Psoas muscle (tissue), 8 donors: Measurements from ENCODE around the gene DNAJB8. TPM values are rescaled to one million over a fixed set of nuclear protein-coding genes. Genes with fewer than 3 reads are reported as not detected.

ENCODE experiments used
- ATAC-seq, 4 donors: fragments of 200-7000 bp; cut with Tn5 transposase; one replicate each; pipeline ENCODE4 v1.9.1; 2020; ENCODE audit warnings: moderate library complexity in 3 of 4, mild to moderate bottlenecking in 2 of 4
- DNase-seq, 2 donors: peaks; one replicate each; pipeline ENCODE4 v3.0.0-alpha.2; 2020
- H3K27ac ChIP-seq: fragments of 200-600 bp; one replicate; pipeline ENCODE4 v1.8.0; 2022
- H3K27me3 ChIP-seq, 3 donors: fragments of 200-600 bp in 1 of 3; one replicate each; pipeline versions ENCODE4 v1.6.1 to v1.8.0; 2013 to 2022; ENCODE audit warnings: low read length in 2 of 3, mild to moderate bottlenecking in 2 of 3, moderate library complexity in 1 of 3; ENCODE audit not compliant: insufficient read depth in 3 of 3
- H3K36me3 ChIP-seq, 2 donors: fragments of 200-600 bp in 1 of 2; one replicate each; pipeline versions ENCODE4 v1.6.1 to v1.8.0; 2013 to 2022; ENCODE audit warnings: low read depth in 1 of 2, mild to moderate bottlenecking in 1 of 2, moderate library complexity in 1 of 2; ENCODE audit not compliant: insufficient read depth in 1 of 2
- H3K4me1 ChIP-seq: fragments of 200-600 bp; one replicate; pipeline ENCODE4 v1.8.0; 2022
- H3K4me3 ChIP-seq: fragments of 200-600 bp; one replicate; pipeline ENCODE4 v1.8.0; 2022; ENCODE audit warnings: mild to moderate bottlenecking
- H3K9me3 ChIP-seq: fragments of 200-600 bp; one replicate; pipeline ENCODE4 v1.8.0; 2022
- WGBS, 3 donors: extraction: QIAGEN DNeasy Blood & Tissue Kit; methylation state at CpG; one replicate each; pipeline versions ENCODE4 v1.1.6 to v1.1.7; 2013; 5-methylcytosine and 5-hydroxymethylcytosine counted together
- intact Hi-C, 2 donors: fragments of 100-400 bp; cut with DNase I; formaldehyde crosslinking; loops; one replicate each; pipeline versions ENCODE4 v1.11.0 to v1.14.2; 2022
- polyA plus RNA-seq, 3 donors: library from polyadenylated mRNA; stranded (reverse); fragments of 200-250 nt; gene quantifications; one replicate each; pipeline ENCODE4 v1.2.3, GENCODE V29; 2013
- total RNA-seq, 4 donors: library from RNA; stranded (reverse); fragmentation: NEBNext Ultra II Directional in 2 of 4; extraction: Animal tissue kit (Norgen Biotek cat#: 25700) in 2 of 4; gene quantifications; one replicate each; pipeline versions ENCODE4 v1.2.1 to v1.2.4, GENCODE V29; 2021 to 2023
- TF ChIP-seq, protein P1 (sequence below): fragments of 200-600 bp; IDR thresholded peaks from one replicate; pipeline ENCODE4 v1.8.0; 2022; ENCODE audit warnings: antibody characterized with exemption
- donor health status: healthy with polysubstance abuse.
- donor health status: DM: no; HTN: no; CAD: no; lungs with moderate emphysema.
- donor health status: Bipolar disorder and iron deficiency.
- donor health status: healthy.
- donor health status: DM: yes; HTN: yes; CAD: no.
- donor health status: DM: no; HTN: no; CAD: no.
- donor health status: DM: no; HTN: no; CAD: no.
- donor health status: DM: yes; HTN: yes; CAD: no.

DNAJB8 gene
- total and polyA plus RNA-seq, 7 donors = not detected

DNA sequence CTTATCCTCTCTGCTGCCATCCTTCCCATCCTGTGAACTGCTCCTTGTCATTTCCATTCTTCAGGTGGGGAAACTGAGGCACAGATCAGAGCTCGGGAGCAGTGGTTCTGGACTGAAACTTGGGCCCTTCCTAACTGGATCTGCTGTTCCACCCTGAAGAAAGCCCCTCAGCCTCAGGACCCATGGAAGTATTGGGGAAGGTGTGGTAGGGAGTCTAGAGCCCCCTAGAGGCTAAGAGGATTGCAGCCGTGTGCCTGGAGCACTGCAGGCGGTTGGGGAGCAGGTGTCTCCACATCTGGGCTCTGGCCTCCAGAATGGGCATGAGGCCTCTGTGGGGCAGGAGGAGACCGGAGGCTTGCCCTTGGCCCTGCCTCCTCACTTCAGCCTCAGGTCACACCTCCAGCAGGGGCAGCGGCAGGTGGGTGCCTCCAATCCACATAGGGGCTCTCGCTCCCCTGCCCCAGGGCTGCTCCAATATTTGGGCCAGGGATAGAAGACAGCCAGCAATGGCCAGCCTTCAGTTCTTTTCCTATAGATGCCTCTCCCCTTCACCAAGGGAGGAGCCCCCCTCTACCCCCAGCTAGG lies 28.1 kb downstream of the DNAJB8 start:
- Histone ChIP-seq H3K4me3 (no peak overlapping the region), H3K9me3 (no peaks in the 10 kb centered on the region), H3K4me1 (no peaks in the 10 kb centered on the region), H3K27ac (no peak overlapping the region), H3K36me3 (no peaks in the 10 kb centered on the region), H3K27me3 (peaks cover 0 to 7% (median 5%) of the 10 kb centered on the region in 3 donors)
- intact Hi-C loops = no loop called here
- TF ChIP-seq, protein P1, sequence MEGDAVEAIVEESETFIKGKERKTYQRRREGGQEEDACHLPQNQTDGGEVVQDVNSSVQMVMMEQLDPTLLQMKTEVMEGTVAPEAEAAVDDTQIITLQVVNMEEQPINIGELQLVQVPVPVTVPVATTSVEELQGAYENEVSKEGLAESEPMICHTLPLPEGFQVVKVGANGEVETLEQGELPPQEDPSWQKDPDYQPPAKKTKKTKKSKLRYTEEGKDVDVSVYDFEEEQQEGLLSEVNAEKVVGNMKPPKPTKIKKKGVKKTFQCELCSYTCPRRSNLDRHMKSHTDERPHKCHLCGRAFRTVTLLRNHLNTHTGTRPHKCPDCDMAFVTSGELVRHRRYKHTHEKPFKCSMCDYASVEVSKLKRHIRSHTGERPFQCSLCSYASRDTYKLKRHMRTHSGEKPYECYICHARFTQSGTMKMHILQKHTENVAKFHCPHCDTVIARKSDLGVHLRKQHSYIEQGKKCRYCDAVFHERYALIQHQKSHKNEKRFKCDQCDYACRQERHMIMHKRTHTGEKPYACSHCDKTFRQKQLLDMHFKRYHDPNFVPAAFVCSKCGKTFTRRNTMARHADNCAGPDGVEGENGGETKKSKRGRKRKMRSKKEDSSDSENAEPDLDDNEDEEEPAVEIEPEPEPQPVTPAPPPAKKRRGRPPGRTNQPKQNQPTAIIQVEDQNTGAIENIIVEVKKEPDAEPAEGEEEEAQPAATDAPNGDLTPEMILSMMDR = no peak
- ATAC-seq (peak in 1 of 4 donors; percentile 46), DNase-seq (no peak)
- 66 to 69% (median 67%) methylated on average over 6 of the region's 6 CpGs for WGBS, 3 donors

DNA sequence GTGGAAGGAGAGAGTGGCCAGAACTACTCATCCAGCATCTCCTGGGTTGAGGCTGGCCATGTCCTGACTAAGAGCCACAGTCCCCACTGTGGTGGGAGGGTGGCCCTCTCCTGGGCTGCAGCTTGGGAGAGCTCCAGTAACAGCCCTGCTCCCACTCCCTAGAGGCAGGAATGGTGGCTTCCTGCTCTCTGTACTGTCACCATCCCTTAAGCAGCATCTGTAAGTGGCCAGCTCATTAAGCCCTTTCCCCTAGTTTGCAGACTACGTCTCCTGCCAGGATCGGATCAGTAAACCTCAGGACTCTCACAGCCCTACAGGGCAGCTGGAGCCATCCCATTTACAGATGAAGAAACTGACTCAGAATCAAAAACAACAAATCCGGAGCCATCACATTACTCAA lies 30.5 kb downstream of the DNAJB8 start:
- no peak overlapping the region for H3K27ac ChIP-seq

DNA sequence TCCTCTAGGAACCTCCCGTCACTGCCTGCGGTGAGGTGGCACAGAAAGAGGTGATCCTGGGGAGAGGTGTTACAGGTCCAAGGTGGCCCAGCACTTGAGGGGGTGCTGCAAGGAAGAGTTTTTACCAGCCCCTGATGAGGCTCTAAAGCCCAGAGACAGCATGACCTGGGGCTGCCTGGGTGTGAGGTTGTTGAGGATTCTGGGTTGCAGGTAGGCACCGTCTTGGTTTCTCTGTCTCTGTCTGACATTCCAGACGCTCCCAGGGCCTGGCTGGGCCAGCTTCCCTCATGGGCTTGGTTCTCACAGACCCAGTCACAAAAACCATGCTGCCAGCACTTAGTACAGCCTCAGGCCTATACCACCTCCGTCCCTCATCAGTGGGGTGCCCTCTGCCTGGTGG lies 31.1 kb downstream of the DNAJB8 start:
- peaks cover 0 to 33% (median 15%) of the 10 kb centered on the region in 3 donors for H3K27me3 ChIP-seq
- intact Hi-C loops = no loop called here
- DNase-seq (no peak), ATAC-seq (no peak)
- no peak overlapping the region for H3K4me3 ChIP-seq
- peaks cover 6% of the 10 kb centered on the region for H3K4me1 ChIP-seq
- TF ChIP-seq, protein P1 = no peak
- no peaks in the 10 kb centered on the region for H3K36me3 ChIP-seq
- 90 to 93% (median 91%) methylated on average over 5 of the region's 5 CpGs for WGBS, 3 donors
- no peaks in the 10 kb centered on the region for H3K9me3 ChIP-seq
- H3K27ac ChIP-seq = no peak overlapping the region

More for the DNA sequence above, 30.5 kb downstream of the DNAJB8 start:
- Histone ChIP-seq H3K4me3 (no peak overlapping the region), H3K4me1 (peaks cover 6% of the 10 kb centered on the region), H3K9me3 (no peaks in the 10 kb centered on the region), H3K27me3 (peaks cover 0 to 28% (median 15%) of the 10 kb centered on the region in 3 donors), H3K36me3 (no peaks in the 10 kb centered on the region)
- TF ChIP-seq, protein P1 = no peak
- DNase-seq (no peak), ATAC-seq (no peak)
- 80 to 93% (median 90%) methylated on average over 3 of the region's 3 CpGs for WGBS, 3 donors
- intact Hi-C loops = no loop called here

DNA sequence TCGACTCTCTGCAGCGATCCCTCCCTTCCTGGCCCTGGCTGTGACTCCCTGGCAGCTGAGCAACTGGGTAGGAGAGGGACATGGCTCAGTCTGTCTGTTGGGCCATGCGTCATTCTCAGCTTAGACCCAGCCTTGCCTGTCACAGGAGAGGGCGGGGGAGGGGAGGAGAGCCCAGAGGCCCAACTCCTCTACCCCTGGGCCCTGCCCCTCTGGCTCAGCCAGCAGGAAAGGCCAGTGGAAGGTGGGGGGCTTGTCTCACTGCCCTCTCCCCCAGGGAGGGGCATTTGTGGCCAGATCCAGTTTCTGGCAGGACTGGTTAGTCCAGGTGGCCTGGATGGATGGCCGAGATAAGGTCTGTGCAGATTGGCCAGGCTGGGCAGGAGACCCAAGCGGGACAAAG lies 31.6 kb downstream of the DNAJB8 start:
- H3K9me3 ChIP-seq = no peaks in the 10 kb centered on the region
- TF ChIP-seq, protein P1 = no peak
- H3K27ac ChIP-seq = no peak overlapping the region
- DNase-seq (peak in 1 of 2 donors; percentile 42), ATAC-seq (no peak)
- H3K27me3 ChIP-seq = peaks cover 0 to 33% (median 15%) of the 10 kb centered on the region in 3 donors
- no peak overlapping the region for H3K4me3 ChIP-seq
- no peaks in the 10 kb centered on the region for H3K36me3 ChIP-seq
- intact Hi-C loops = no loop called here
- 85 to 87% (median 86%) methylated on average over 6 of the region's 6 CpGs for WGBS, 3 donors
- peaks cover 6% of the 10 kb centered on the region for H3K4me1 ChIP-seq

DNA sequence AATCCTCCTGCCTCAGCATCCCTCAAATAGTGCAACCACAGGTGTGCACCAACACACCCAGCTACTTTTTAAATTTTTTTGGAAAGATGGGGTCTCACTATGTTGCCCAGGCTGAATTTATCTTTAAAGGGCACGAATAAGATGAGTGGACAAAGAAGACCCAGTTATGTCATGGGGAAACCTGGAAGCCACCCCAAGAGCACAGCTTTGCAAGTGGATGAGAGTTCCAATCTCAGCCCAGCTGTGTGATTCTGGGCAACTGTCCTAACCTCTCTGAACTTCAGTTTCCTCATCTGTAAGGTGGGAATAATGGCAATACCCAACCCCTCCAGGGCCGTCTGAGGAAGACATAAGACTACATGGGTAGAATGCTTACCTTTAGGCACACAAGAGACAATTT lies 32.2 kb downstream of the DNAJB8 start:
- no peak for DNase-seq
- intact Hi-C loops = no loop called here
- TF ChIP-seq, protein P1 = no peak
- ATAC-seq = no peak
- Histone ChIP-seq H3K27me3 (peaks cover 0 to 33% (median 15%) of the 10 kb centered on the region in 3 donors), H3K27ac (no peak overlapping the region), H3K4me1 (peaks cover 6% of the 10 kb centered on the region), H3K4me3 (no peak overlapping the region), H3K9me3 (no peaks in the 10 kb centered on the region), H3K36me3 (no peaks in the 10 kb centered on the region)
- whole genome bisulfite sequencing, 3 donors = 89 to 100% (median 96%) methylated on average over 2 of the region's 2 CpGs
